NCI-H345 (cell line): ENCODE measurements around the gene PDSS2.
"Not testable (repeated sequence)": the region's sequence is repeated elsewhere in the genome, so short reads cannot be mapped to it uniquely, and the experiment has no call there.

Experiments used
- DNase-seq: peaks from one replicate; lab custom pipeline; 2025; lab: John Stamatoyannopoulos, UW

The PDSS2 gene

GRCh38 chr6:107459283-107460082, at the start of gene PDSS2:
Gene PDSS2, minus strand, starts transcription at chr6:107459564. Its CDS starts 279 bp downstream, at chr6:107459285.
- peak; percentile 98 for DNase-seq

GRCh38 chr6:107506145-107506544, 46.8 kb upstream of the PDSS2 start:
- DNase-seq: no peak

GRCh38 chr6:107504270-107505026, 45.1 kb upstream of the PDSS2 start:
- DNase-seq: no peak

GRCh38 chr6:107496892-107497684, 37.7 kb upstream of the PDSS2 start:
- DNase-seq: no peak

- DNase-seq: no peak
Measured at GRCh38 chr6:107495971-107496370, 36.6 kb upstream of the PDSS2 start.

GRCh38 chr6:107495196-107495643, 35.9 kb upstream of the PDSS2 start:
- DNase-seq: no peak

- peak; percentile 45 for DNase-seq
Measured at GRCh38 chr6:107493158-107494057, 34.0 kb upstream of the PDSS2 start.

GRCh38 chr6:107491760-107492660, 32.6 kb upstream of the PDSS2 start:
- DNase-seq: peak; percentile 19

- DNase-seq: peak; percentile 31
Measured at GRCh38 chr6:107491138-107491609, 31.8 kb upstream of the PDSS2 start.

- DNase-seq: no peak
Measured at GRCh38 chr6:107490566-107491137, 31.3 kb upstream of the PDSS2 start.

GRCh38 chr6:107489636-107490565, 30.5 kb upstream of the PDSS2 start, which contains the start of gene SOBP:
Gene SOBP, plus strand, starts transcription at chr6:107490117. Its CDS starts 500 bp downstream, at chr6:107490617.
- peak; percentile 84 for DNase-seq

GRCh38 chr6:107488875-107489635, 29.7 kb upstream of the PDSS2 start:
- peak; percentile 37 for DNase-seq

- DNase-seq: no peak
Measured at GRCh38 chr6:107488174-107488874, 29.0 kb upstream of the PDSS2 start.

- no peak for DNase-seq
Measured at GRCh38 chr6:107485157-107485556, 25.8 kb upstream of the PDSS2 start.

GRCh38 chr6:107479089-107479690, 19.8 kb upstream of the PDSS2 start:
- DNase-seq: no peak

GRCh38 chr6:107475826-107476225, 16.5 kb upstream of the PDSS2 start:
- not testable (repeated sequence) for DNase-seq

GRCh38 chr6:107475360-107475759, 16.0 kb upstream of the PDSS2 start:
- not testable (repeated sequence) for DNase-seq
